Stimulated activated CD4-positive, alpha-beta T cell treated with anti-CD3 and anti-CD28 coated beads, Interleukin-2, amount 100 ng/mL, for 24 hours (primary cell): ENCODE measurements around the gene NAT10.

Experiments used
- DNase-seq, 2 donors: peaks; one replicate each; pipeline ENCODE4 v3.0.0-alpha.2; 2020

The NAT10 gene

DNA sequence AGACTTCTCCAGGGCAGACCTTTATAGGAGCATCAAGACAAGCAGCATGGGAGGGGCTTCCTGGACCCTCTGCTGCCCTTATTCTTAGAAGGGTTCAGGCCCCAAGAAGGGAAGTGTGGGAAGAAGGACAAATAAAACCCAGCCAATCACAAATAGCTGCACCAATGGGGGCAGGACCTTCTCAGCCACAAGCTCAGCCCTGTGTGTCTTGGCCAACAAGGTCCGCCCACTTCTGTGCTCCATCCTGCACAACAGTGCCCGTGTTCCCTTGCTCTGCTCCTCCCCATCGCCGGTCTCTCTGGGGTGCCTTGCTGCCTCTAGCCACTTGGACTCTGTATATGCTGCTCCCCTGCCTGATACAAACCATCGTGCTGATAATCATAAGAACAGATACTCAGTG, 86.1 kb downstream of the NAT10 start:
- no peak for DNase-seq

DNA sequence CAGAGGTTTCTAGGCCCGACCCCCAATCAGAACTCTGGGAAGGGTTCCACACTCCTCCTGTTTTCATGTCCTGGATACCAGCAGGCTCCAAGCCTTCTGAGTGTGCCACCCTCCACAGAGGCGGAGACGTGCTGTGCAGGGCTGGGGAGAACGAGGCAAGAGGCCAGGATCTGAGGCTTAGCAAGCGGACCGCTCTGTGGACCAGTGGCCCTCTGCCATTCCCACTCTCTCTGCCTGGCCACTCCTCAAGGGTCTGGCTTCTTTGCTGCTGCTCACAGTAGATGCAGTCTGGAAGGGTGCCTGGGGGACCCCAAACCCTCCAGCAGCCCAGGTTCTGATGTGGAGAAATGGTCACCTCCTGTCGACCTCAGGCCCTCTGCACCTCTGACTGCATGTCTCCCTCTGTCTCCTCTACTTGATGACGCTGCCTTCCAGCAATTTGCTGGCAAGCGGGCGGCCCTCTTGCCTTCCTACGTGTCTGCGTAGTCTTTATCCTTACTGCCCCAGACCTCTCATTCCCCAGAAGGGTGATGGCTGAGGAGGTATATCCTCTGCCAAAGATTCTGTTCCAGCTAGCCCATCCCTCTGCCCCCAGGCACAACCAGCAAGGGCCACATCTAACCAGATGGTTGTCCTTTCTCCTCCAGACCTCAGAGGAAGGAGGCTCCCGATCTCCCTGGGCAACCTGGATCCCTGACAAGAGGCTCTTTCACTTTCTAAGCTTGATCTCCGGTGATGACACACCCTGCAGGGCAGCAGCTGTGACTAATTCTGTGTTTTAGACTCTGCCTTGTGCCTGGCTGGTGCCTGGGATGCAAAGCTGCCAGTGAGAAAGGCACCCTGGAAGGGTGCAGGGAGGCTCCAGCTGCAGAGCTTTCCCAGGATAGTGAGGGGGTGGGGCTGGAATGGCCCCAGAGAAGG, 87.3 kb downstream of the NAT10 start:
- DNase-seq, result no peak

GRCh38 chr11:34194576-34195335, 89.3 kb downstream of the NAT10 start:
- DNase-seq, result no peak
